ENCODE results near the gene CFAP221. TPM values are rescaled to one million over a fixed set of nuclear protein-coding genes. Genes with fewer than 3 reads are reported as not detected.

CFAP221 gene
- total RNA-seq, 1 donor from 2014 or later = 0.61 TPM

GRCh38 chr2:119531292-119531691 lies 13.0 kb upstream of the CFAP221 start:
- Histone ChIP-seq H3K4me3 (ENCODE audit: insufficient read depth, low read depth, low read length) (no peak overlapping the region), H2AFZ (ENCODE audit: low read depth, low read length) (no peak overlapping the region), H3K9ac (ENCODE audit: low read length) (no peak overlapping the region), H3K4me2 (ENCODE audit: low read length) (no peak overlapping the region), H3K4me1 (ENCODE audit: insufficient read depth, low read length) (no peaks in the 10 kb centered on the region), H3K27me3 (ENCODE audit: insufficient read depth, low read length) (peaks cover 2% of the 10 kb centered on the region), H4K20me1 (ENCODE audit: insufficient read depth, low read length) (no peaks in the 10 kb centered on the region), H3K36me3 (ENCODE audit: insufficient read depth, low read length) (no peaks in the 10 kb centered on the region), H3K79me2 (ENCODE audit: insufficient read depth, low read length) (no peaks in the 10 kb centered on the region), H3K27ac (ENCODE audit: low read depth, low read length) (no peak overlapping the region), H3K9me3 (ENCODE audit: insufficient read depth, low read depth, low read length) (no peaks in the 10 kb centered on the region)
- Mint-ChIP-seq H3K27ac (ENCODE audit: unreplicated experiment) (no peak overlapping the region), H3K9me3 (ENCODE audit: unreplicated experiment) (peaks cover 13% of the 10 kb centered on the region), H3K4me3 (ENCODE audit: unreplicated experiment) (no peak overlapping the region), H3K36me3 (ENCODE audit: low read depth, unreplicated experiment) (no peaks in the 10 kb centered on the region), H3K27me3 (ENCODE audit: low read depth, unreplicated experiment) (peaks cover 29% of the 10 kb centered on the region), H3K4me1 (ENCODE audit: low read depth, unreplicated experiment) (no peaks in the 10 kb centered on the region)
- DNase-seq (ENCODE audit: low read depth) (no peak), FAIRE-seq (no peak)
- peak; percentile 11 for TF ChIP-seq CTCF (IDR thresholded peaks at IDR 0.05; ENCODE audit: insufficient read depth, low read depth, low read length)
- no peak for TF ChIP-seq EZH2 (IDR thresholded peaks at IDR 0.05; ENCODE audit: insufficient read depth, low read length)

GRCh38 chr2:119533560-119533959 lies 10.7 kb upstream of the CFAP221 start:
- Histone ChIP-seq H3K27ac (ENCODE audit: low read depth, low read length) (no peak overlapping the region), H3K4me3 (ENCODE audit: insufficient read depth, low read depth, low read length) (no peak overlapping the region), H3K79me2 (ENCODE audit: insufficient read depth, low read length) (no peaks in the 10 kb centered on the region), H4K20me1 (ENCODE audit: insufficient read depth, low read length) (no peaks in the 10 kb centered on the region), H3K9ac (ENCODE audit: low read length) (no peak overlapping the region), H3K36me3 (ENCODE audit: insufficient read depth, low read length) (no peaks in the 10 kb centered on the region), H3K4me1 (ENCODE audit: insufficient read depth, low read length) (no peaks in the 10 kb centered on the region), H3K9me3 (ENCODE audit: insufficient read depth, low read depth, low read length) (no peaks in the 10 kb centered on the region), H2AFZ (ENCODE audit: low read depth, low read length) (no peak overlapping the region), H3K27me3 (ENCODE audit: insufficient read depth, low read length) (no peaks in the 10 kb centered on the region), H3K4me2 (ENCODE audit: low read length) (no peak overlapping the region)
- Mint-ChIP-seq H3K36me3 (ENCODE audit: low read depth, unreplicated experiment) (no peaks in the 10 kb centered on the region), H3K9me3 (ENCODE audit: unreplicated experiment) (peaks cover 10% of the 10 kb centered on the region), H3K4me3 (ENCODE audit: unreplicated experiment) (no peak overlapping the region), H3K27me3 (ENCODE audit: low read depth, unreplicated experiment) (peaks cover 8% of the 10 kb centered on the region), H3K4me1 (ENCODE audit: low read depth, unreplicated experiment) (no peaks in the 10 kb centered on the region), H3K27ac (ENCODE audit: unreplicated experiment) (no peak overlapping the region)
- TF ChIP-seq EZH2 (IDR thresholded peaks at IDR 0.05; ENCODE audit: insufficient read depth, low read length) (no peak), CTCF (IDR thresholded peaks at IDR 0.05; ENCODE audit: insufficient read depth, low read depth, low read length) (no peak)
- DNase-seq (ENCODE audit: low read depth) (no peak), FAIRE-seq (no peak)

GRCh38 chr2:119536211-119536610 lies 8.0 kb upstream of the CFAP221 start:
- Histone ChIP-seq H3K9ac (ENCODE audit: low read length) (no peak overlapping the region), H3K36me3 (ENCODE audit: insufficient read depth, low read length) (no peaks in the 10 kb centered on the region), H3K27ac (ENCODE audit: low read depth, low read length) (no peak overlapping the region), H3K4me2 (ENCODE audit: low read length) (no peak overlapping the region), H3K4me1 (ENCODE audit: insufficient read depth, low read length) (no peaks in the 10 kb centered on the region), H2AFZ (ENCODE audit: low read depth, low read length) (no peak overlapping the region), H3K4me3 (ENCODE audit: insufficient read depth, low read depth, low read length) (no peak overlapping the region), H3K27me3 (ENCODE audit: insufficient read depth, low read length) (no peaks in the 10 kb centered on the region), H3K9me3 (ENCODE audit: insufficient read depth, low read depth, low read length) (no peaks in the 10 kb centered on the region), H4K20me1 (ENCODE audit: insufficient read depth, low read length) (no peaks in the 10 kb centered on the region), H3K79me2 (ENCODE audit: insufficient read depth, low read length) (no peaks in the 10 kb centered on the region)
- TF ChIP-seq EZH2 (IDR thresholded peaks at IDR 0.05; ENCODE audit: insufficient read depth, low read length) (no peak), CTCF (IDR thresholded peaks at IDR 0.05; ENCODE audit: insufficient read depth, low read depth, low read length) (no peak)
- Mint-ChIP-seq H3K36me3 (ENCODE audit: low read depth, unreplicated experiment) (no peaks in the 10 kb centered on the region), H3K4me1 (ENCODE audit: low read depth, unreplicated experiment) (no peaks in the 10 kb centered on the region), H3K9me3 (ENCODE audit: unreplicated experiment) (peaks cover 10% of the 10 kb centered on the region), H3K27me3 (ENCODE audit: low read depth, unreplicated experiment) (peaks cover 6% of the 10 kb centered on the region), H3K27ac (ENCODE audit: unreplicated experiment) (no peak overlapping the region), H3K4me3 (ENCODE audit: unreplicated experiment) (no peak overlapping the region)
- DNase-seq (ENCODE audit: low read depth) (no peak), FAIRE-seq (no peak)

Data from astrocyte (in vitro differentiated cells and primary cell).